HG03354 (cell line): Measurements from ENCODE around the gene ARPC1A.
A peak's percentile ranks its signal among the peaks of the same experiment; 100 is the strongest.
"Not testable (repeated sequence)": the region's sequence is repeated elsewhere in the genome, so short reads cannot be mapped to it uniquely, and the experiment has no call there.

Source experiments
- ATAC-seq: cut with Tn5 transposase; IDR thresholded peaks from one replicate; pipeline ENCODE4 v1.9.1; 2021; ENCODE audit warnings: mild to moderate bottlenecking; ENCODE audit not compliant: unreplicated experiment, poor library complexity, severe bottlenecking

The ARPC1A gene

DNA sequence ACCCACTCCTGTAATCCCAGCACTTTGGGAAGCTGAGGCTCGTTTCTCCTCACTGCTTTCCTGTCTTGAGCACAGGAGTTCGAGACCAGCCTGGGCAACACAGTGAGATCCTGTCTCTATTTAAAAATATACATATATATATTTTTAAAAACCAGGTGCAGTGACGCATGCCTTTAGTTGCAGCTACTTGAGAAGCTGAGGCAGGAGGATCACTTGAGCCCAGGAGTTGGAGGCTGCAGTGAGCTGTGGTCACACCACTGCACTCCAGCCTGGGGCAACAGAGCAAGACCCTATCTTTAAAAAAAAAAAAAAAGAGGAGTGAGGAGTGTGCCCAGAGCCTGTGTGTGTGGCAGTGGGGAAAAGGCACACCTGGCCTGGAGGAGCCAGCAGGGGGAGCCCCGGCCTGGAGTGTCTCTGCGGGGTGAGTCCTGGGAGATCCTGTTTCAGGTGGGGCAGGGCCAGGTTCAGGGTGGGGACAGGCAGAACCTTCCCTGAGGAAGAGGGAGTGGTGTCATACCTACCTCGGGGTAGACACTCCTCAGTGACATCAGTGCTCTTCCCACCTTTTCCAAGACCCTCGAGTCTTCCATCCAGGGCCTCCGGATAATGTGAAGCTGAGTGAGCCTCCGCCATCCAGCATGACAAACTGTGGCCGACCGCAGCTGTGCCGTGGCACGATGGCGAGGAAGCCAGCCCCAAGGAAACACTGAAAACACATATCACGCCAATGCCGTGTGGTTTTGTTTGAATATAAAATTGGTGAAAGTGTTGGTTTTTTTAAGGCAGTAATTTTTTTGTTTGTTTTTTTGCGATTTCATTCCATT, 39.8 kb downstream of the ARPC1A start:
- no peak for ATAC-seq

DNA sequence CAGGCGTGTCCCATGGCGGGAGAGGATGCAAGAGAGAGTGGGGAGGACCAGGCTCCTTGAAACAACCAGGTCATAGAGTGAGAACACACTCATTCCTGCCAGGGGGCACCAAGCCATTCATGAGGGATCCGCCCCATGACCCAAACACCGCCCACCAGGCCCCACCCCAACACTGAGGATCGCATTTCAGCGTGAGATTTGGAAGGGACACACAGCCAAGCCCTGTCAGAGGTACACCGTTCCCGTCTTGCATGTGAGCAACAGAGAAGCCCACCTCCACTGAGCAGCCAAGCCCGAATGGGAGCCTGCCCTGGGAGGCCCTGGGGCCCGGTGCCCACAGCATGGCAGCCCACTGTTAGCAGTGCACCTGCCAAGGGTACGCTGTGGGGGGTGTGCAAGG, 40.9 kb downstream of the ARPC1A start:
- ATAC-seq: no peak

DNA sequence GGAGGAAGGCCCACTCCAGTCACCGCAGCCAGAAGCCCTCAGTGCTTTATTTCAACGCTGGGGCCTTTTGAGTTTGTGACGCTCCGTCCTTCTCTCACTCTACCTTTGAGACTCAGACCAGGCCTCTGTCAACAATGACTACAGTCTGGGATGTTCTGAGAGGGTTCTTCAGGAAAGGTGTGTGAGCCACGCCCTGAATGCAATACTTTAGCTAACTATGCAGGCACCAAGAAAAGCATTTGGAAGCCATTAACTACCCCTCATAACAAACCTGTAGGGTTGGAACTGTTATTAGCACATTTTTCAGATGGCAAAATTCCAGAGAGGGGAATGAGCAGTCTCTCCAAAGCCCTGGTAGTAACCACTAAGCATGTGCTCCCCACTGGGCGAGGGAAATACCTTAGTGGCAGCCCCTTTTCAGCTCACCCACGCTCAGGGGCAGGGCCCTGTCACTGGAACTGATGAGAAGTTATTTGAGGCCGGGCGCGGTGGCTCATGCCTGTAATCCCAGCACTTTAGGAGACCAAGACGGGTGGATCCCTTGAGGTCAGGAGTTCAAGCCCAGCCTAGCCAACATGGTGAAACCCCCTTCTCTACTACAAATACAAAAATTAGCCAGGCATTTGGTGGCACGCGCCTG, 43.2 kb downstream of the ARPC1A start:
- ATAC-seq: no peak

DNA sequence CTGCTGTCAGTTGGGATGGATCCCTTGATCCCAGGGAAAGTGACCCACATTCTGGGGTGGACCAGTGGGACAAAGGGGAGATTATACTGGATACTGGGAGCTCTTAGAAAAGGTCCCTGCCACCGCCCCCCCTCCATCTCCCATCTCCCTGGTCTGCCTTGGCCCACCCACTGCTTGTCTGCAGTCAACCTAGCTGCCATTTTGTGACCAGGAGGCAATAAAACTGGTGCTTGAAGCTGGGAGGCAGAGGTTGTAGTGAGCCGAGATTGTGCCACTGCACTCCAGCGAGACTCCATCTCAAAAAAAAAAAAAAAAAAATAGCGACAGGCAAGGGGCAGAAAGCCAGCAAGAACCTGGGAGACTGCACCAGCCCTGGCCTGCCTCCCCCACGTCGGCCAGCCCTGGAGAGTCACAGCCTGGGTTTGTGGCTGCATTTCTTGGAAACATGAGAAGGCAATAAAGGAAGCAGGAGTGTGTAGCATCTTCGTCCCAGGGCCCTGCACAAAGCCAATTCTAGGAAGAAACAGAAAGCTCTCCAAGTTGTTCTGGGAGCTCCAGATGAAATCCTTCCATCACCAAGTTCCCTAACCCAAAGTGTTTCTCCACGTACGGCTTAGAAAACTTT, 44.2 kb downstream of the ARPC1A start:
- no peak for ATAC-seq

DNA sequence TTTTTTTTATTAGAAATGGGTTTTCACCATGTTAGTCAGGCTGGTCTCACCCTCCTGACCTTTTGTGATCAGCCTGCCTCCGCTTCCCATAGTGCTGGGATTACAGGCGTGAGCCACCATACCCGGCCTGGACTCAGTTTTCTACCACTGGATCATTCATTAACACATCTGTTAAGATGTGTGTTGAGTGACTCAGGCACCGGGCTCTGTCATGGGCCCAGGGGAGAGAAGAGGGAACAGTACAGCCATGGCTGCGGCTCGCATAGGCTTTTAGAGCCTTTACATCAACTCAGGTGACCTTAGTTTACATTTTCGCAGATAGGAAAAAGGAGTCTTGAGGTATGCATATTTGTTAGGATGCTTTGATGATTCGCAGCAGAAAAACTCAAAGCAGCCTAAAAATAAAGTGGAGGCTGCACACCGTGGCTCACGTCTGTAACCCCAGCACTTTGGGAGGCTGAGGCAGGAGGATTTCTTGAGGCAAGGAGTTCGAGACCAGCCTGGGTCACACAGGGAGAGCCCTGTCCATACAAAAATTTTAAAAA, 45.8 kb downstream of the ARPC1A start:
- no peak for ATAC-seq

DNA sequence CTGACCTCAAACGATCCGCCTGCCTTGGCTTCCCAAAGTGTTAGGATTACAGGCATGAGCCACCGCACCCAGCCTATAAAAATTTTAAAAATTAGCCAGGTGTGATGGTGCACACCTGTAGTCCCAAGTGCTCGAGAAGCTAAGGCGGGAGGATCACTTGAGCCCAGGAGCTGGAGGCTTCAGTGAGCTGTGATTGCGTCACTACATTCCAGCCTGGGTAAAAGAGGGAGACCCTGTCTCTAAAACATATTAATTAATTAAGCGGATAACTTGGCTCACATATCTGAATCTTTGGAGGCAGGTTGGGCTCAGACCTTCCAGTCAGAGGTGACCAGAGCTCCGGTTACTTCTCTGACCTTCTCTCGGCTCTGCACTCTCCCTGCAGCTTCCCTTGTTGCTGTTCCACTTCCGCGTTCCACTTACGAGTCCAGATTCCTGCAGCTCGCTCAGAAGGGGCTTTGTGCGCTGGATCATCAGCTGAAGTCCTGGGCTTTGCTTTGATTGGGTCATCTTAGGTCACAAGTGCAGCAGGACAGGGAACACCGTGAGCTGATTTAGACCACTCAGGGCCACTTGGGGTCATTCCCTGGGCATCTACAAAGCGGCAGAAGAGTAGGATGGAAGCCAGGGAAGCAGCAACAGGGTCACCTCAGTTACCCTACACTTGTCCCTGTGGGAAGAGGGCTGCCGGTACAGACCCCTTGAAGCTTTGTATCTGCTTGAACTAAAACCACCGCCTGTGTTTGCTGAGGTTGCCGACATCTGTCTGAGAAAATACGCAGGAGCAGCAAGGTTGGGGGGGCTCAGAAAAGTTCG, 46.8 kb downstream of the ARPC1A start:
- no peak for ATAC-seq

DNA sequence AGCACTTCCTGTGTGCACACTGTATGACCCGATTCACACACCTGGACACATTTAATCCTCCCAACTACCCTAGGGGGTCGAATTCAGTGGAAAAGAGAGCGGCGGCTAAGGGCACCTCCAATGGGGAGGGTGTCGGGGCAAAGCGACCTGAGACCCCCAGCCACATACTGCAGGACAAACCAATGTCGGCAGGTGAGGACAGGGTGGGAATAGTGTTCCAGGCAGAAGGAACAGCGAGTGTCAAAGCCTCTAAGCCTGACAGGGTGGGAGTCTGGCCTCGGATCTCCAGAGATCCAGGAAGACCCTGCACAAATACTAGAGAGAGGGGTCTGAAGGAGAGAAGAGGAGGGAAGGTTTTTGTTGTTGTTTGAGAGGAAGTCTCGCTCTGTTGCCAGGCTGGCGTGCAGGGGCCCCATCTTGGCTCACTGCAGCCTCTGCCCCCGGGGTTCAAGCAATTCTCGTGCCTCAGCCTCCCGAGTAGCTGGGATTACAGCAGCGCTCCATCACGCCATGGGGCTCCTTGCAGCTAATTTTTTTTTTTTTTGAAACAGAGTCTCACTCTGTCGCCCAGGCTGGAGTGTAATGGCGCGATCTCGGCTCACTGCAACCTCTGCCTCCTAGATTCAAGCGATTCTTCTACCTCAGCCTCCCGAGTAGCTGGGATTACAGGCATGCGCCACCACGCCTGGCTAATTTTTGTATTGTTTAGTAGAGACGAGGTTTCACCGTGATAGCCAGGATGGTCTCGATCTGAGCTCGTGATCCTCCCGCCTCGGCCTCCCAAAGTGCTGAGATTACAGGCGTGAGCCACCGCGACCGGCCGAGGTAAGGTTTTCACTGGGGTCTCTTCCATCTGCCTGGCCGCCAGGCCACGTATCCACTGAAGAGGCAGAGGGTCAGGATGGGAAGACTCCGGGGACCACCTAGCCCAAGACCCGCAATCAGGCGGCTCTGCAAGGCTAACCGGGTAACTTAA, 47.7 kb downstream of the ARPC1A start:
- no peak for ATAC-seq

DNA sequence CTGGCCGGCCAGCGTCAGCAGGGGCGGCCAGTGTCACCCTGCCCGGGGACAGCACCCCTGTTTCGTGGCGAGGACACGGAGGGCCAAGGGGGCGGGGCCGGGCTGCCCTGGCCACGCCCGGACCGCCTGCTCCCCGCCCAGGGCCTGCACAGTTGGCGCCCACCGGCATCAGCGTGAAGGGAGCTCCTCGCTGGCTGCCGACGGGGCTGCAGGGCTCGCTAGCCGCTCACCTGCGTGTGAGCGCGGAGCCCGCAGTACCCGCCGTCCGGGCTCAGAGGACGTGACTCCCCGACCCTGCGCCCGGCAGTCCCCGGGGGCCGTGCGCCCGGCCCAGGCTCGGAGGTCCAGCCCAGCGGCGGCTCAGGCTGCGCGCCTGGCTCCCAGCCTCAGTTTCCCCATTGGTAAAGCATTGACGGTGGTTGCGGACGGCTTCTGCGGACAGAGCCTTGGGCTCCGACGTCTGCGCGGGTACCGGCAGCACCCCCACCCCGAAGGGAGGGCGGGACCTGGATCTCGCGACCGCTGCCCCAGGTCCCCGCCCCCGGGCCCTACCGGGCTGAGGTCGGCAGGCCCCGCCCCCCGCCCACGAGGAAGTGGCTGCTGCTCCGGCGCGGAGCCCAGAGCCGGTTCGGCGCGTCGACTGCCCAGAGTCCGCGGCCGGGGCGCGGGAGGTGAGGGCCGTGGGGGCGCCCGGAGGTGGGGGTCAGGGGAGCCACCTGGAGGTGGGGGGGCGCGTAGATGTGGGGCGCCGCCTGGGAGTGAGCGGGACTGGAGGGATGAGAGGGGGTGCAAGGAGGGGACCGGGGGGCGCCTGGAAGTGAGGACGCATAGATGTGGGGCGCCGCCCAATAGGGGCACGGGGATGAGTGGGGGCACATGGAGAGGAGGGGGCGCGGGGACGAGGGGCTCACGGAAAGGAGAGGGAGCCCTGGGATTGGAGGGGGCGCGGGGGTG, 48.7 kb downstream of the ARPC1A start, which contains the start of gene ARPC1B:
TSS of gene ARPC1B (plus strand) at position 620 of the 954 bp plus-strand sequence. CDS start 10,985 bp downstream, outside the sequence.
- ATAC-seq: peak; percentile 68

DNA sequence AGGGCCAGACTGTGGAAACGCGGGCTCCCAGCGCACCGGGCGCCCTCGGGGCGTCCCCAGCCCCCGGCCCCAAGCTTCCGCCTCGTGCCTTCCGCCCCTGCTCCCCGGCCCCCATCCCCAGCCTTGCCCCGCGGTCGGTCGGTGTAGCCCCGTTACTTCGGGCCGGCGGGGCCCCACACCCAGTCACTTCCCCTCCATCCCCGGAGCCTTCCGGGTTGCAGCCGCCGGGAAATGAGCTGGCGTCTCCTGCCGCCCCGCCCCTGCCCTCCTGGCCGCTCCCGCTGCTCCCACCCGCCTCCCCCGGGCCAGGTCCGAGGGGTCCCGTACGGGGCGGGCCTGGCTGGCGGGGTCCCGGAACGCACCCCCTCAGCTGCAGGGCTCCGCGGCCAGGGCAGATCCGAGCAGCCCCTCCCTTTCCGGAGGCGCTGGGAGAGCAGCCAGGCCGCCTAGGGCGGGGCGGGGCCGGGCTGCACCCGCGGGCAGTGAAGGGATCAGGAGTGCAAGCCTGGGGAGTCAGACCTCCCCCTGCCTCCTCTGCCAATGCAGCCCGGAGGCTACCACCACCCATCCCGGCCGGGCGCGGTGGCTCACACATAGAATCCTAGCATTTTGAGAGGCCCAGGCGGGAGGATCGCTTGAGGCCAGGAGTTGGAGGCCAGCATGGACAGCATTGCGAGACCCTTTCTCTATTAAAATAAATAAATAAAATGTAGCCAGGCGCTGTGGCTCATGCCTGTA, 49.5 kb downstream of the ARPC1A start:
- peak; percentile 52 for ATAC-seq

DNA sequence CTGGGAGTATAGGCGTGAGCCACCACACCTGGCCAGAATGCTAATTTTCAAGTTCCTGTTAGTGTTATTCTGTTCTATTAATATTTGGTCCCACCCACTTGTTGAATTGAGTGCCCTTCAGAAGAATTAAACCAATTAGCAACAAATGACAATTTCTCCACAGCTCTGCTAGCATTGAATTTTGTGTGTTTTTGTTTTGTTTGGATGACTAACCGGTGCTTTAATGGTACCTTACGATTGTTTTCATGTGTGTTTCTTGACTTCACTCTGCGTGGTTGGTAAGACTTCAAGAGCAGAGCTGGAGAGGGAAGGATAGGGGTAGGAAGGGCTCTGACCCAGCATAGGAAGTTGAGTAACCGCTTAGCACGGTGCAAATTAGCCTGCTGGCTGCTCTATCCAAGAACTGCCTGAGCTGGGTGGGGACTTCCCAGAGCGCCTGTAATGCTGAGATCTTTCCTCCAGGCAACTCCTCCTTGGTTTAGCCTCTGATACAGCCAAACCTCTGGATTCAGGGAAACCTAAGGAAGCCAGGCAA, 53.4 kb downstream of the ARPC1A start:
- no peak for ATAC-seq

DNA sequence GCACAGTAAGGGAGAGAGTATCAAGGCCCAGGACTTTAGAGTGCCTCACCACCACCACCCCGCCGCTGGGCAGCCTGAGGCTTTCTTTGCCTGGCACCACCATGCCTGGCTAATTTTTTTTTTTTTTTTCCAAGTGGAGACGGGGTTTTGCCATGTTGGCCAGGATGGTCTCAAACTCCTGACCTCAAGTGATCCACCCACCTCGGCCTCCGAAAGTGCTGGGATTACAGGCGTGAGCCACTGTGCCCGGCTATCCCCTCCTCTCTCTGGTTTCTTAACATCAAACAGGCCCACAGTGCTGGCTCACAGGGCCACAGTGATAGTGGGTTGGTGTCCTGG, 54.0 kb downstream of the ARPC1A start:
- ATAC-seq: not testable (repeated sequence)

DNA sequence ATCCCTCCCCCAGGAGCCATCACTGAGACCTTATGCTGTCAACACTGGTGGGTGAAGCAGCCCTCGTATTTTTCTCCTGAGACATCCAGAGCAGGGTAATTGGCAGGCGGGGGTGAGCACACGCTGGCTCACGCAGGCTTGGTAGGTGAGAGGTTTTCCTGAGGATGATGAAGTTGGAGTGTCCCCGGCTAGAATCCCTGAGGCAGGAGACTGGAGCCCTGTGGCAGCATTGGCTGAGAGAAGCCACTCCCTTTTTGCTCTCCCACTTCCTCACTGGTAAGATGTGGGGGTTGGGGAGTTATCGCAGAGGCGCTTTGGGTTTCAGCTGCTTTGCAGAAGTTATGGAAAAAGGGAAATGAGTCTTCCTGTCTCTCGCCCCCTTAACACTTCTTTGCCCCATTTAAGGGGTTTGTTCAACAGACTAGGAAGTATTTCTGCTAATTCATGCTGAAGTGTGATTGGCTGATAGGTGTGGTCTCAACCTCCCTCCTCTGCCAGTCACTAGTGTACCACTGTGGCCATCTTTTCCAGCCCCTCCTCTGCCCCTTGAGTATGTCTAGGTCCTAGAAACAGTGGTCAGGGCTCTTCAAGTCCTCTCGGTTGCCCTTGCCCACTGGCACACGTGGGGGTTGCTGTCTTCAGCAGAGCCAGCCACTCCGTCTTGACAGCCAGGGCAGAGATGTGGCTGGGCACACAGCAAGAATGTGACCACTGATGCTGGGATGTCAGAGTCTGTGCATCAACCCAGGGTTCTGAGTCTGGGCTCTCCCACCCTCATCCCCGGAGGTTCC, 54.5 kb downstream of the ARPC1A start:
- ATAC-seq: peak; percentile 30

DNA sequence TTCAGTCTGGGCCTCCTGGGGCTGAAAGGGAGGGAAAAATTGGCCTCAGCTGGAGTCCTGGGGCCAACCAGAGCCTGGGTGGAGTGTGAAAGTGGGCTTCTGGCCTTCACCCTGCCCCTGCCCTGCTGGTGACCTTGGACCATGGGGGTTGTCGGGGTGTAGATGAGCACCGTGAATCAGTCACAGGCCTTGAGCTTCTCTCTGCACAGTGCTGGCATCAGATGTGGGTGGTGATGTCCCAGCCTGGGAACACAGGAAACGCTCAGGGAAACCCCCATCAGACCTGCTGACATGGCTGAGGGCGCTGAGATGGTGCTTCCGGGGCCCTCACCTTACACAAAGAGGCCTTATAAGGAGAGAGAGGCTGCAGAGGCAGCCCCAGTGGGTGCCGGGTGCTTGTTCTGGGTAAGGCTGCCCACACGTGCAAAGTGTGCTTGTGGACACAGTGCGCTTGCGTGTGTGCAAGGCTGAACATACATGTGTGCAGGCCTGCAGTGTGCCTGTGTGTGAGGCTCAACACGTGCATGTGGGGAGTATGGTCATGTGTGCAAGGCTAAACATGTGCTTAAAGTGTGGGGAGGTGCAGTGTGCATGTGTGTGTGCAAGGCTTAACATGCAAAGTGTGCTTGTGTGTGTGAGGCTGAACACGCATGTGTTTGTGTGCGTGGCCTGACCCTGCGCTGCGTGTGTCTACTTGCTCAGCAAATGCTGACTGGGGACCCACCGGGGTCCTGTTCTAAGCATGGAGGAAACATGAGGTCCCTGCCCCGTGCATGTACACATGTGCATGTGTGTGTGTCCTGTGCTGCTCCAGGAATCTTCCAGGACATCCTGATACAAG, 55.3 kb downstream of the ARPC1A start:
- ATAC-seq: peak; percentile 84

DNA sequence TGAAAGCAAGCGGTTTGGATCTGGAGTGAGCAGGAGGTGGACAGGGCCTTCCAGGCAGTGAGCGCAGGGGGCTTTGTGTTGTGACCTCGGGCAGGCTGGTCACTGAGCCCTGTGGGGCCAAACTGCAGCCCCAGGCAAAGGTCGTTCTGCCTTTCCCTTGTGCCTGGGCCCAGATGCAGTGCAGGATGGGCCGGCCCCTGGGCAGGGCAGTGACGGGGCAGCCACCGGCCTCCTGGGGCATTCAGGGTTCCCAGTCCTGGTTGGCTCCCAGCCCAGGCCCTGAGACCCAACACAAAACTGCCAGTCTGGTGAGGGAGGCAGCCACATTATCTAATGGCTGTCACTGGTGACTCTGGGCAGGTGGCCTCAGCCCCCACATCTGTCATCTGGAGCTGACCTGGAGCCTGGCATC, 56.0 kb downstream of the ARPC1A start:
- ATAC-seq: no peak

DNA sequence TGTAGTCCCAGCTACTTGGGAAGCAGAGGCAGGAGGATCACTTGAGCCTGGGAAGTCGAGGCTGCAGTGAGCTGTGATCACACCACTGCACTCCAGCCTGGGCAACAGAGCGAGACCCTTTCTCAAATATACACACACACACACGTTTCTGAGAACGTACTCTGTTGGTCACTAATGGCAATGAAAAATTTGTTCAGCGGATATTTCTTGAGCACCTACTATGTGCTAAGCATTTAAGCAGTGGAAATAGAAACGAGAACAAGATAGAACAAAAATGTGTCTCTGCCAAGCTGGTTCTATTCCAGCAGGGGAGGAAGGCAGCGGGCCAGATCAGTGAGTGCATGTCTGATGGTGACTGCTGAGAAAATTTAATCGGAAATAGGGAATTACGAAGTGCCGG, 57.5 kb downstream of the ARPC1A start:
- no peak for ATAC-seq
